ENCODE measurements around the gene PGAM1. TPM values are rescaled to one million over a fixed set of nuclear protein-coding genes. Genes with fewer than 3 reads are reported as not detected.

PGAM1 gene
- total RNA-seq (2014; rRNA removed; shearing (Covaris generic)) (243 and 289 TPM in 2 replicates), total RNA-seq (2022) (286 and 467 TPM in 2 replicates), Bru-seq, nascent RNA (percentile 95 among the genes with signal in this experiment), BruChase-seq, experiment 1, labeled RNA remaining after a 6-hour chase (percentile 98 among the genes with signal in this experiment), BruChase-seq, experiment 2, labeled RNA remaining after a 2-hour chase (percentile 95 among the genes with signal in this experiment)
- long read RNA-seq, transcript PGAM1-201 (4 exons, 1,830 nt): major isoform, 612 of 654 reads
- long read RNA-seq, partial matches to known transcripts: 40 of 654 reads
- long read RNA-seq, other reads (novel, unspliced or antisense): 2 of 654 reads

GRCh38 chr10:97425964-97426775 is at the start of gene PGAM1:
Gene PGAM1 (plus strand): TSS chr10:97426191. CDS start chr10:97426308, 117 bp downstream.
- CTCF ChIA-PET (ENCODE audit: unreplicated experiment): no interaction called here
- Histone ChIP-seq H2AFZ (ENCODE audit: low read length) (peak within 1 kb of the TSS; percentile 78), H3K27ac (ENCODE audit: low read depth, low read length, poor library complexity, severe bottlenecking) (peak within 1 kb of the TSS; percentile 70), H3K4me1 (ENCODE audit: insufficient read depth, low read length, poor library complexity, severe bottlenecking) (peaks cover 17% of the 10 kb centered on the region), H3K9me2 (ENCODE audit: insufficient read depth, low read length) (no peaks in the 10 kb centered on the region), H4K20me1 (ENCODE audit: insufficient read depth, low read length) (peaks cover 17% of the 10 kb centered on the region; the same call in 1 of the 2 replicates), H3K9me3 (ENCODE audit: low read length) (no peaks in the 10 kb centered on the region), H3K79me2 (ENCODE audit: insufficient read depth, low read depth, low read length) (peaks cover 50% of the 10 kb centered on the region), H3K4me2 (ENCODE audit: low read length) (peak within 1 kb of the TSS; percentile 92), H3K4me3 (ENCODE audit: low read depth, low read length, poor library complexity, severe bottlenecking) (peak within 1 kb of the TSS; percentile 87), H3K36me3 (ENCODE audit: insufficient read depth, low read length) (peaks cover 43% of the 10 kb centered on the region)
- POLR2A ChIA-PET: no interaction called here
- peak; percentile 96 for DNase-seq (ENCODE audit: low spot score)
- no TSS peak for BruUV-seq (replicated peaks)
- intact Hi-C loops (cut with micrococcal nuclease; ENCODE audit: unreplicated experiment): no loop called here
- TF ChIP-seq EZH2phosphoT487 (IDR thresholded peaks at IDR 0.05; ENCODE audit: borderline replicate concordance, low read depth, low read length) (no peak), CTCF (conservative IDR thresholded peaks at IDR 0.05; ENCODE audit: low read length) (peak; percentile 61)

GRCh38 chr10:97376413-97376812 is 49.6 kb upstream of the PGAM1 start:
- no peaks in the 10 kb centered on the region for H3K79me2 ChIP-seq (ENCODE audit: insufficient read depth, low read depth, low read length)
- no peak for TF ChIP-seq CTCF (conservative IDR thresholded peaks at IDR 0.05; ENCODE audit: low read length)
- TF ChIP-seq EZH2phosphoT487 (IDR thresholded peaks at IDR 0.05; ENCODE audit: borderline replicate concordance, low read depth, low read length): no peak
- no peaks in the 10 kb centered on the region for H3K9me2 ChIP-seq (ENCODE audit: insufficient read depth, low read length)
- intact Hi-C loops (cut with micrococcal nuclease; ENCODE audit: unreplicated experiment): no loop called here
- BruUV-seq (replicated peaks): no TSS peak
- H3K4me2 ChIP-seq (ENCODE audit: low read length): no peak overlapping the region
- H3K9me3 ChIP-seq (ENCODE audit: low read length): no peaks in the 10 kb centered on the region
- POLR2A ChIA-PET: interaction anchor here (0.6 kb wide), 1 partner anchor 42 kb away, joined by 4 read pairs; no protein-coding TSS in a partner anchor
- H3K27ac ChIP-seq (ENCODE audit: low read depth, low read length, poor library complexity, severe bottlenecking): no peak overlapping the region
- DNase-seq (ENCODE audit: low spot score): no peak
- CTCF ChIA-PET (ENCODE audit: unreplicated experiment): interaction anchor here (0.6 kb wide), 1 partner anchor 9 kb away, joined by 6 read pairs; no protein-coding TSS in a partner anchor
- peaks cover 84% of the 10 kb centered on the region for H3K36me3 ChIP-seq (ENCODE audit: insufficient read depth, low read length)
- H3K4me1 ChIP-seq (ENCODE audit: insufficient read depth, low read length, poor library complexity, severe bottlenecking): no peaks in the 10 kb centered on the region
- H3K4me3 ChIP-seq (ENCODE audit: low read depth, low read length, poor library complexity, severe bottlenecking): no peak overlapping the region
- H4K20me1 ChIP-seq (ENCODE audit: insufficient read depth, low read length): no peaks in the 10 kb centered on the region
- no peak overlapping the region for H2AFZ ChIP-seq (ENCODE audit: low read length)

All from OCI-LY7 (cell line).